ENCODE results near the gene EXOSC10.

Gene EXOSC10

DNA sequence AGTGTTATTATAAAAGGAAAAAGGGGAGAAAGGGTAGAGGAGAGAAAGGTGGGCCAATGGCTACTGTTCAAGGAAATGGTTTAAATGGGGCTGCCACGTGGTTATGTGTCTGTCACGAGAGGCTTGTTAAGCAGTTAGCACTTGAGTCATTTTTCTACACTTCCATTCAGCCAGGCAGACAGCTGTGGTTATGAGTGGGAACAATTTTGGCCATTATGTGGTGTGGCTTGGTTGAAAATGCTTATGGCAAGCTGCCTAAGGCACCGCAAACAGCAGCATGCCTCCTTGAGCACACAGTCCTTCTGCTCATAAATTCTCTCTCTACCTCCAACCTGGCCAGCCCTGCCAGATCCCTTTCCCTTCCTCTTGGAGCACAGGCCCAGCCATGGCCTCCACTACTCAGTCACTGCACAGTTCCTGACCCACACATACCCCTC is 36.7 kb downstream of the EXOSC10 start:
- no peaks in the 10 kb centered on the region for H3K27me3 ChIP-seq (ENCODE audit: control insufficient read depth in 3 of 3, insufficient read depth in 3 of 3, low read depth in 1 of 3, low read length in 3 of 3)
- H3K4ac ChIP-seq (ENCODE audit: low read length), result no peak overlapping the region
- H2BK5ac ChIP-seq (ENCODE audit: low read length), result no peak overlapping the region
- H2BK15ac ChIP-seq (ENCODE audit: low read length), result no peak overlapping the region
- no peak overlapping the region for H3K18ac ChIP-seq (ENCODE audit: low read length)
- H4K8ac ChIP-seq (ENCODE audit: low read depth, low read length), result no peak overlapping the region
- H2BK120ac ChIP-seq (ENCODE audit: low read depth, low read length), result no peak overlapping the region
- WGBS, 2 donors (ENCODE audit: extremely low coverage in 2 of 2, insufficient read length in 2 of 2, insufficient replicate concordance in 1 of 2), result no CpG with 5 or more reads among the region's 3 CpGs
- peaks cover 0 to 5% of the 10 kb centered on the region in 2 donors for H3K9me3 ChIP-seq (replicated peaks in 1 of 2; ENCODE audit: control insufficient read depth in 2 of 2, insufficient read depth in 1 of 2, low read depth in 1 of 2, low read length in 2 of 2)
- H2AFZ ChIP-seq (ENCODE audit: low read length), result no peak overlapping the region
- peaks cover 17 to 58% of the 10 kb centered on the region in 2 donors for H3K36me3 ChIP-seq (replicated peaks in 1 of 2; ENCODE audit: control insufficient read depth in 2 of 2, insufficient read depth in 2 of 2, low read length in 2 of 2)
- no peak overlapping the region for H3K14ac ChIP-seq (ENCODE audit: low read length)
- no peak overlapping the region for H3K27ac ChIP-seq (replicated peaks; ENCODE audit: low read length)
- no peak overlapping the region for H3K4me2 ChIP-seq (ENCODE audit: insufficient read depth, low read length, poor library complexity, severe bottlenecking)
- no peak overlapping the region for H2BK12ac ChIP-seq (ENCODE audit: low read length)
- H3K4me1 ChIP-seq (ENCODE audit: control insufficient read depth in 2 of 2, insufficient read depth in 1 of 2, low read depth in 1 of 2, low read length in 2 of 2), result peaks cover 10 to 12% of the 10 kb centered on the region in 2 donors
- no peak overlapping the region for H4K91ac ChIP-seq (ENCODE audit: low read depth, low read length, poor library complexity)
- no peak overlapping the region for H2AK5ac ChIP-seq (ENCODE audit: low read depth, low read length)
- peak overlapping the region; percentile 1 for H3K9ac ChIP-seq (ENCODE audit: low read depth, low read length, poor library complexity)
- DNase-seq (ENCODE audit: low spot score), result no peak
- H3K23ac ChIP-seq (ENCODE audit: low read depth, low read length, poor library complexity), result no peak overlapping the region
- H3K79me1 ChIP-seq (ENCODE audit: low read depth, low read length), result peaks cover 4% of the 10 kb centered on the region
- H3K4me3 ChIP-seq (ENCODE audit: low read length in 2 of 2), result no peak overlapping the region

DNA sequence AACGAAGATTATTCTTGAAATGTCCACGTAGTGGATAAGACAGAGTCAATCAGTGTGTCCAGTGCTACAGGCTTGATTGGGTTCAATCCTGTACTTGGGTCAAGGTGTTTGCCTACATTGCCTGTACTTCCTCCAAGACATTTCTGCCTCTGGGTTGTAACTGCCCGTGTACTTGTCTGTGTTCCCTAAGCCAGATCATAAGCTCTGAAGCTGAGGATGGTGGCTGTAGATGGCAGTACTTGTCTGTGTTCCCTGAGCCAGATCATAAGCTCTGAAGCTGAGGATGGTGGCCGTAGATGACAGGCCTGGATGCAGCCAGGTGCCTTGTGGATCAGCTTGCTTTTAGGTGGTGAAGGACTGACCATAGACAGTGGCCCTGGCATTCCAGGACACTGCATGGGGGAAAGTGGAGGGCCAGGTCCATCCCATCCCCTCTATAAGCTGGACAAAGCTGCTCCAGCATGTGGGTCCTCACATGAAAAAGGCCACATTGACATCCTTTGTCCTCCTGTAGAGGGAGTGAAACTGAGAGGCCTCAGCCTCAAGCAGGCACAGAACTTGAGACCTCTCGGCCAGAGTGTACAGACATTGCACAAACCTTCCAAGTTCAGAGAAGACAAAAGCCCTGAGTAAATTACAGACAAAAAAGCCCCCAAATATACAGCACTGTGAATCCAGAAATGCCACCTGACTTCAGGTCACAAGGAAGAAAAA is 37.9 kb downstream of the EXOSC10 start:
- Histone ChIP-seq H3K36me3 (replicated peaks in 1 of 2; ENCODE audit: control insufficient read depth in 2 of 2, insufficient read depth in 2 of 2, low read length in 2 of 2) (peaks cover 14 to 62% of the 10 kb centered on the region in 2 donors), H3K27ac (replicated peaks; ENCODE audit: low read length) (no peak overlapping the region), H3K18ac (ENCODE audit: low read length) (no peak overlapping the region), H3K9me3 (replicated peaks in 1 of 2; ENCODE audit: control insufficient read depth in 2 of 2, insufficient read depth in 1 of 2, low read depth in 1 of 2, low read length in 2 of 2) (peaks cover 0 to 5% of the 10 kb centered on the region in 2 donors), H3K79me1 (ENCODE audit: low read depth, low read length) (peaks cover 4% of the 10 kb centered on the region), H3K27me3 (ENCODE audit: control insufficient read depth in 3 of 3, insufficient read depth in 3 of 3, low read depth in 1 of 3, low read length in 3 of 3) (no peaks in the 10 kb centered on the region), H3K9ac (ENCODE audit: low read depth, low read length, poor library complexity) (no peak overlapping the region), H4K8ac (ENCODE audit: low read depth, low read length) (no peak overlapping the region), H2AK5ac (ENCODE audit: low read depth, low read length) (no peak overlapping the region), H3K4me2 (ENCODE audit: insufficient read depth, low read length, poor library complexity, severe bottlenecking) (no peak overlapping the region), H3K4ac (ENCODE audit: low read length) (no peak overlapping the region), H2AFZ (ENCODE audit: low read length) (no peak overlapping the region), H2BK12ac (ENCODE audit: low read length) (no peak overlapping the region), H3K4me1 (ENCODE audit: control insufficient read depth in 2 of 2, insufficient read depth in 1 of 2, low read depth in 1 of 2, low read length in 2 of 2) (peaks cover 10 to 12% of the 10 kb centered on the region in 2 donors), H4K91ac (ENCODE audit: low read depth, low read length, poor library complexity) (no peak overlapping the region), H2BK120ac (ENCODE audit: low read depth, low read length) (no peak overlapping the region), H2BK15ac (ENCODE audit: low read length) (no peak overlapping the region), H2BK5ac (ENCODE audit: low read length) (no peak overlapping the region), H3K4me3 (ENCODE audit: low read length in 2 of 2) (no peak overlapping the region), H3K14ac (ENCODE audit: low read length) (no peak overlapping the region), H3K23ac (ENCODE audit: low read depth, low read length, poor library complexity) (no peak overlapping the region)
- no peak for DNase-seq (ENCODE audit: low spot score)
- no CpG with 5 or more reads among the region's 5 CpGs for WGBS, 2 donors (ENCODE audit: extremely low coverage in 2 of 2, insufficient read length in 2 of 2, insufficient replicate concordance in 1 of 2)

DNA sequence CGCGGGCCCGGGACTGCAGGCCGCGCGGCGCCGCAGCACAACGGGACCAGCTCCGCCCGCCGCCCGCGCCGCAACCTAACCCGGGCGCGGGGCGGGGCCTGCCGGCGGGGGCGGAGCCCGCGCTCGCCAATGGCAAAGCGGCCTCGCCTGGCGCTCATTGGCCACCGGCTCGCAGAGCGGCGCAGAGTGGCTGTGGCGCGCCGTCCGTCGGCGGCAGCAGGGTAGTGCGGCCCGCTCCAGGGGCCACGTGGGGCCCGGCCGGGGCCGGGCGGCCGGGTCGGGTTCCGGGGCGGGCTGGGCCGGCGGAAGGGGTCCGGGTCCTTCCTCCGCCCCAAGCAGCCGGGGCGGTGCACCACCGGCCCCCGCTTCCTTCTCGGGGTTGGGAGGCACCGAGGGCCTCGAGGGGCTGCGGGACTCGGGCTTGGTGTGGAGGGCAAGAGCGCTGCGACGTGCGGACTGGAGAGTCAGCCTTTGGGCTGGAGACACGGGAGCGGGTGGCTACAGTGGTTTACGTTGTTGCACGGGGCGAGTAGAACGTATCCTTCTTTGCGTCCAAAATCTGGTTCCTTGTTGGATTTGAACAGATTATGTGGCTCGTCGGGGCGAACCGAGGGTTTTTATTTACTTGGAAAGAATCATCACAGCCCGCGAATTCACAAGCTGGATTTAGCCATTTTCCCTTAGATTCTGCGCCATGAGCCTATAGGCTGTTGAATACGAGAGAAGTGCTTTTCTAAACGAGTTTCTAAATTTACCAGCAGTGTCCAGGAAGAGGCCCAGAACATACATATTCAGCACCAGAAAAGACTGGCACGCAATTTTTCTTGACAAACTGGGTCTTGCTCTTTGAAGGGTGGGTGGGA is 39.5 kb downstream of the EXOSC10 start, which contains the start of gene SRM:
Gene SRM (minus strand): TSS at position 51 of the 863 bp plus-strand sequence. CDS start 75 bp downstream, outside the sequence.
- H3K9me3 ChIP-seq (replicated peaks in 1 of 2; ENCODE audit: control insufficient read depth in 2 of 2, insufficient read depth in 1 of 2, low read depth in 1 of 2, low read length in 2 of 2), result peaks cover 0 to 4% of the 10 kb centered on the region in 2 donors
- WGBS, 2 donors (ENCODE audit: extremely low coverage in 2 of 2, insufficient read length in 2 of 2, insufficient replicate concordance in 1 of 2), result no CpG with 5 or more reads among the region's 83 CpGs

More for the DNA sequence above, 39.5 kb downstream of the EXOSC10 start, which contains the start of gene SRM:
- peaks cover 13 to 59% of the 10 kb centered on the region in 2 donors for H3K36me3 ChIP-seq (replicated peaks in 1 of 2; ENCODE audit: control insufficient read depth in 2 of 2, insufficient read depth in 2 of 2, low read length in 2 of 2)
- peak within 1 kb of the TSS; percentile 29 for H2BK5ac ChIP-seq (ENCODE audit: low read length)
- peak within 1 kb of the TSS; percentile 30 for H3K27ac ChIP-seq (replicated peaks; ENCODE audit: low read length)
- peak within 1 kb of the TSS; percentile 56 for H3K4ac ChIP-seq (ENCODE audit: low read length)
- H3K4me1 ChIP-seq (ENCODE audit: control insufficient read depth in 2 of 2, insufficient read depth in 1 of 2, low read depth in 1 of 2, low read length in 2 of 2), result peaks cover 10 to 12% of the 10 kb centered on the region in 2 donors
- H2AK5ac ChIP-seq (ENCODE audit: low read depth, low read length), result peak within 1 kb of the TSS; percentile 87
- H2BK15ac ChIP-seq (ENCODE audit: low read length), result no peak within 1 kb of the TSS
- H3K23ac ChIP-seq (ENCODE audit: low read depth, low read length, poor library complexity), result peak within 1 kb of the TSS; percentile 99
- no peak within 1 kb of the TSS for H2BK12ac ChIP-seq (ENCODE audit: low read length)
- H3K27me3 ChIP-seq (ENCODE audit: control insufficient read depth in 3 of 3, insufficient read depth in 3 of 3, low read depth in 1 of 3, low read length in 3 of 3), result no peaks in the 10 kb centered on the region
- H3K18ac ChIP-seq (ENCODE audit: low read length), result peak within 1 kb of the TSS; percentile 97
- H3K4me2 ChIP-seq (ENCODE audit: insufficient read depth, low read length, poor library complexity, severe bottlenecking), result peak within 1 kb of the TSS; percentile 98
- peak within 1 kb of the TSS; percentile 90 for H4K91ac ChIP-seq (ENCODE audit: low read depth, low read length, poor library complexity)
- DNase-seq (ENCODE audit: low spot score), result peak; percentile 90
- H3K9ac ChIP-seq (ENCODE audit: low read depth, low read length, poor library complexity), result peak within 1 kb of the TSS; percentile 91
- no peak within 1 kb of the TSS for H2BK120ac ChIP-seq (ENCODE audit: low read depth, low read length)
- peak within 1 kb of the TSS; percentile 57 for H4K8ac ChIP-seq (ENCODE audit: low read depth, low read length)
- peak within 1 kb of the TSS; percentile 86 for H3K14ac ChIP-seq (ENCODE audit: low read length)
- peaks cover 4% of the 10 kb centered on the region for H3K79me1 ChIP-seq (ENCODE audit: low read depth, low read length)
- H3K4me3 ChIP-seq (ENCODE audit: low read length in 2 of 2), result peak within 1 kb of the TSS; percentile 93 to 99
- peak within 1 kb of the TSS; percentile 96 for H2AFZ ChIP-seq (ENCODE audit: low read length)
